Pancreas (tissue), 10 donors: ENCODE data around the gene UVRAG. TPM values are rescaled to one million over a fixed set of nuclear protein-coding genes. Genes with fewer than 3 reads are reported as not detected.

Source experiments
- ATAC-seq, 4 donors: fragments of 200-7000 bp; cut with Tn5 transposase; one replicate each; pipeline versions ENCODE4 v1.8.0 to v1.9.1; 2020; ENCODE audit warnings: mild to moderate bottlenecking in 4 of 4, moderate library complexity in 4 of 4
- DNase-seq, 6 donors: peaks; one replicate each; pipeline ENCODE4 v3.0.0-alpha.2; 2020
- FAIRE-seq: peaks from 2 replicates; lab custom pipeline; 2012; peaks lifted over from hg19 to GRCh38; lab: Jason Lieb, UNC
- H3K27ac ChIP-seq, 4 donors: fragments of 200-600 bp; sonication (generic); 1 replicate in 3 of 4; 2 replicates in 1 of 4; pipeline versions ENCODE4 v1.5.0 to v1.8.0; 2020
- H3K27me3 ChIP-seq, 4 donors: fragments of 200-600 bp; one replicate each; pipeline ENCODE4 v1.8.0; 2021
- H3K36me3 ChIP-seq, 3 donors: fragments of 200-600 bp; sonication (generic) in 1 of 3; one replicate each; pipeline versions ENCODE4 v1.5.0 to v1.8.0; 2020 to 2021
- H3K4me1 ChIP-seq, 3 donors: fragments of 200-600 bp; one replicate each; pipeline ENCODE4 v1.8.0; 2021
- H3K4me3 ChIP-seq, 4 donors: fragments of 200-600 bp; sonication (generic) in 2 of 4; one replicate each; pipeline versions ENCODE4 v1.5.0 to v1.8.0; 2020 to 2021
- H3K9me3 ChIP-seq, 4 donors: fragments of 200-600 bp; one replicate each; pipeline ENCODE4 v1.8.0; 2021
- WGBS, 2 donors: extraction: QIAGEN DNeasy Blood & Tissue Kit; methylation state at CpG; one replicate each; pipeline ENCODE4 v1.1.7; 2013; 5-methylcytosine and 5-hydroxymethylcytosine counted together
- intact Hi-C, 3 donors: fragments of 100-400 bp; cut with DNase I; formaldehyde crosslinking; loops; one replicate each; pipeline versions ENCODE4 v1.11.1 to v1.14.2; 2022
- polyA plus RNA-seq, 2 donors: library from polyadenylated mRNA; stranded (reverse); fragments of 200-250 nt; gene quantifications; one replicate each; pipeline ENCODE4 v1.2.3, GENCODE V29; 2013
- total RNA-seq, 6 donors: library from RNA; stranded (reverse); fragmentation: NEBNext Ultra II Directional in 4 of 6; extraction: Animal tissue kit (Norgen Biotek cat#: 25700) in 4 of 6; gene quantifications; one replicate each; pipeline versions ENCODE4 v1.2.1 to v1.2.4, GENCODE V29; 2021 to 2023
- TF ChIP-seq, protein P1 (sequence below), 4 donors: fragments of 200-600 bp; sonication (generic) in 3 of 4; IDR thresholded peaks; one replicate each; pipeline versions ENCODE4 v1.5.0 to v1.8.0; 2021; ENCODE audit warnings: antibody characterized with exemption in 4 of 4
- donor health status: healthy with polysubstance abuse.
- donor health status: DM: no; HTN: no; CAD: no; lungs with moderate emphysema.
- donor health status: DM: no; HTN: no; CAD: no.
- donor health status: control.
- donor health status: control.
- donor health status: Bipolar disorder and iron deficiency.
- donor health status: DM: yes; HTN: yes; CAD: no.
- donor health status: DM: no; HTN: no; CAD: no.
- donor health status: DM: no; HTN: no; CAD: no.
- donor health status: DM: yes; HTN: yes; CAD: no.

The UVRAG gene
- total and polyA plus RNA-seq, 8 donors, result 3.3 to 17.2 (median 7.6) TPM

DNA sequence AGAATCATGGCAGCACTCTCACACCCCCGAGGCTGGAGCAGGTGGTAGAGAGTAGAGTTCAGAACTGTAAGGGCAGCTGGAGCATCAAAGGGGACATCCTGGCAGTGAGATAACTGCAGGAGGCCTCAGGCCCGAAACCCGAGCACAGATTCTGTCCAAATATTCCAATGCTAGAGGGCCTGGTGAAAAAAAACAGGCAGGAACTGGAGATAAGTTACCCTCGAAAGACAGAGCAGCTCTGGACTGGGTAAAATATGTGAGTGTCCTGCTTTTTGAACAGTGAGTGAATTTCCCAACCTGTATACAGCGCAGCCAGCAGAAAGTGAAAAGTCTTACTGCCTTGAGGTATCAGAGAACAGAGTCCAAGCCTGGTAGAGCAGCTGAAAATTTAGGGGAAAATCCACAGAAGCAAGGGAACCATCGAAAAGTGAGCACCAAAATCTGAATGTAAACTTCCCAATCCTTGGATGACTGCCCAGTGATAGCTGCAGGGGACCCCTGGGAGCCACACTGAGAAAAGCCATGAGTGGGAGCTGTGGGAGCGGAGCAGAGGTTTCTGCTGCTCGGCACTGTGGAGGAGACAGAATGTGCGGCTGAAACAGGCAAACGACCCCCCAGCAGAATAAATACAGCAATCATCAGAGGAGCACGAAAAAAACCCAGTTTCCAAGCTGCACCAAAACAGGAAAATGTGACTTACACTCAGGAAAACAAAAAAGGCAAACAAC lies 340.7 kb downstream of the UVRAG start:
- Histone ChIP-seq H3K27ac (no peak overlapping the region), H3K4me3 (no peak overlapping the region), H3K4me1 (peaks cover 0 to 8% (median 5%) of the 10 kb centered on the region in 3 donors), H3K27me3 (no peaks in the 10 kb centered on the region), H3K36me3 (no peaks in the 10 kb centered on the region), H3K9me3 (no peaks in the 10 kb centered on the region)
- FAIRE-seq, result no peak
- TF ChIP-seq, protein P1, sequence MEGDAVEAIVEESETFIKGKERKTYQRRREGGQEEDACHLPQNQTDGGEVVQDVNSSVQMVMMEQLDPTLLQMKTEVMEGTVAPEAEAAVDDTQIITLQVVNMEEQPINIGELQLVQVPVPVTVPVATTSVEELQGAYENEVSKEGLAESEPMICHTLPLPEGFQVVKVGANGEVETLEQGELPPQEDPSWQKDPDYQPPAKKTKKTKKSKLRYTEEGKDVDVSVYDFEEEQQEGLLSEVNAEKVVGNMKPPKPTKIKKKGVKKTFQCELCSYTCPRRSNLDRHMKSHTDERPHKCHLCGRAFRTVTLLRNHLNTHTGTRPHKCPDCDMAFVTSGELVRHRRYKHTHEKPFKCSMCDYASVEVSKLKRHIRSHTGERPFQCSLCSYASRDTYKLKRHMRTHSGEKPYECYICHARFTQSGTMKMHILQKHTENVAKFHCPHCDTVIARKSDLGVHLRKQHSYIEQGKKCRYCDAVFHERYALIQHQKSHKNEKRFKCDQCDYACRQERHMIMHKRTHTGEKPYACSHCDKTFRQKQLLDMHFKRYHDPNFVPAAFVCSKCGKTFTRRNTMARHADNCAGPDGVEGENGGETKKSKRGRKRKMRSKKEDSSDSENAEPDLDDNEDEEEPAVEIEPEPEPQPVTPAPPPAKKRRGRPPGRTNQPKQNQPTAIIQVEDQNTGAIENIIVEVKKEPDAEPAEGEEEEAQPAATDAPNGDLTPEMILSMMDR (IDR thresholded peaks at IDR 0.05), result no peak
- no peak for DNase-seq
- 75 to 76% methylated on average over 11 of the region's 11 CpGs for WGBS, 2 donors
- intact Hi-C loops, result loop anchor here in 2 of 3 donors (5.0 to 10.0 kb wide), 2 partner anchors 258 to 261 kb away; no protein-coding TSS in a partner anchor
- ATAC-seq, result no peak

DNA sequence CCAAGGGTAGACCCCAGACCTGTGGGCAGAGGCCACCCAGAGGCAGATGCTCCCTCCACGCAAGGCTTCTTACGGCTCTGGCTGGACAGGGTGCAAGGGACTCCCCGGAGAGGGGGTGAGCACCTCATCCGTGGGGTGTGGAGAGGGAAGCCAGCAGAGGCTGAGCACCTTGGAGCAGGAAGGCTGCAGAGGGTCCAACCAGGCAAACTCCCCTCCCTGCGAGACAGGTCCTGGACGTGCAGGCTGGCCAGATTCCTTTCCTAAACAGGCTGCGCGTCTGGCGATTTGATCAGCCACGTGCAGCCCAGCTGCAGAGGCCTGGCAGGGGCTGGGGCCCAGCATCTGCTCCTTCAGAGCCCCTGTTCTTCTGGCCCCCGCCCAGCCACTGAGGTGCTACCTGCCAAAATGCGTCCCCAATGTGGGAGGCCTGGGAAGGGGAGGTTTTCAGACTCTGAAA lies 342.0 kb downstream of the UVRAG start:
- no peak for FAIRE-seq
- TF ChIP-seq, protein P1 (IDR thresholded peaks at IDR 0.05), result no peak
- WGBS, 2 donors, result 82 to 83% methylated on average over 12 of the region's 12 CpGs

DNA sequence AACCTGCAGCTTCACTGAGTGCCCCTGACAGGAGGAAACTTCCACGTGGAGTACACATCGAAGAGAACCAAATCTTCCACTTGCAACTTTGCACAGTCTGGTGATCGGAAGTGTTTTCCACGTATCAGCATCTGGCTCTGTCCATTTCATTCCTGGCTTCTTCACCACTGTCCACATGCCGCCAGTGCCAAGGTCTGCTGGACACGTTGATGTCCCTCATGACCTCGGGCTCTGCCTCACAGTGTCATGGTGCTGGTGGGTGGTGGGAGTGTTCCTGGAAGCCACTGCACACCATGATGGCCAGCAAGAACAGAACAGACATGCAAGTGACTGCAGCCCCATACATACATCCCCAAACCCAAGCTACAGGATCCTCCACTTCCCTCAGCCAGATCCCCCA lies 342.9 kb downstream of the UVRAG start:
- peaks cover 0 to 2% (median 0%) of the 10 kb centered on the region in 3 donors for H3K4me1 ChIP-seq
- H3K4me3 ChIP-seq, result no peak overlapping the region
- H3K27ac ChIP-seq, result no peak overlapping the region
- no peak for FAIRE-seq
- no peaks in the 10 kb centered on the region for H3K36me3 ChIP-seq
- ATAC-seq, result no peak
- no peaks in the 10 kb centered on the region for H3K27me3 ChIP-seq
- 78 to 79% methylated on average over 7 of the region's 7 CpGs for WGBS, 2 donors
- no peaks in the 10 kb centered on the region for H3K9me3 ChIP-seq
- TF ChIP-seq, protein P1 (IDR thresholded peaks at IDR 0.05), result no peak
- DNase-seq, result no peak
- intact Hi-C loops, result loop anchor here in 2 of 3 donors (5.0 to 10.0 kb wide), 2 partner anchors 261 to 263 kb away; no protein-coding TSS in a partner anchor

More for the DNA sequence above, 342.0 kb downstream of the UVRAG start:
- Histone ChIP-seq H3K4me3 (no peak overlapping the region), H3K4me1 (peaks cover 0 to 8% (median 5%) of the 10 kb centered on the region in 3 donors), H3K9me3 (no peaks in the 10 kb centered on the region), H3K27me3 (no peaks in the 10 kb centered on the region), H3K27ac (no peak overlapping the region), H3K36me3 (no peaks in the 10 kb centered on the region)
- DNase-seq (no peak), ATAC-seq (no peak)
- intact Hi-C loops, result loop anchor here in 2 of 3 donors (5.0 to 10.0 kb wide), 2 partner anchors 260 to 262 kb away; no protein-coding TSS in a partner anchor

DNA sequence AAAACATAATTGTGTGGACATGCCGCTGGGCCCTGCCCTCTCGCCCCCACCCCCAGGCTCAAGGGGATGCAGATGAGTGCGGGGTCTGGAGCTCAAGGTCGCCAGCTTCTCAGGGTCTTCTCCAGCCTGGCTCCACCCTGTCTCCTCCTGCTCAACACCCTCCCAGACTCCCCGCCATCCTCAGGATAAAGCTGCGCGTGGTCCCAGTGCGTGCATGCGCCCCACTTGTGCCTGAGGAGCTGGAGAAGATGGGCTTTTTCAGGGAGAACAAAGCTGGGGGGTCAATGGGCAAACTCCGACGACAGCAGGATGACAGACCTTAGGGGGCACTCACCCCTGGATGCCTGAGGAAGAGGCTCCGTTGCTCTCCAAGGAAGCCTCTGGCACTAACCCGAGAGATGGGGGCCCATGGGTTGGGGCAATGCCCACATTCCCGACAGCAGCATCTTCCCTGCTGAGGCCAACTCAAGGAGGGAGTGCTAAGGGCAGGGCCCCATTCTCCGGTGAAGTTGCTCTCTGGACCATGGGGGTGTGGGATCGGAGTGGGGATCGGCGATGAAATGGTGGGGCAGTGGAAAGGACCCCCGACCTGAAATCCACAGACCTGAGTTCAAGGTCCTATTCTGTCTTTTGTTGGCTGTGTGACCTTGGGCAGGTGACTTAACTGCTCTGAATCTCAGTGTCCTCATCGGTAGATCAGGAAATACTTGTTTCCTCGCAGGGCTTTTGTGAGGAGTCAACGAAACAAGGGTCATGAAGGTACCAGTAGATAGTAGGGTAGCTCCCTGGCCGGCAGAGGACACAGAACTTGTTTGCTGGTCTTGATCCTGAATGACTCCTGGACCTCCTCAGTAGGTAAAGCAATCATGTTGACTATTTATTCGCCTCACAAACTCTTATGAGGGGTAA lies 343.6 kb downstream of the UVRAG start:
- no peaks in the 10 kb centered on the region for H3K36me3 ChIP-seq
- H3K9me3 ChIP-seq, result no peaks in the 10 kb centered on the region
- no peak for ATAC-seq
- no peak overlapping the region for H3K27ac ChIP-seq
- TF ChIP-seq, protein P1 (IDR thresholded peaks at IDR 0.05), result no peak
- intact Hi-C loops, result loop anchor here in 2 of 3 donors (5.0 to 10.0 kb wide), 2 partner anchors 261 to 264 kb away; no protein-coding TSS in a partner anchor
- 81 to 87% methylated on average over 24 of the region's 24 CpGs for WGBS, 2 donors
- H3K4me1 ChIP-seq, result no peaks in the 10 kb centered on the region
- H3K27me3 ChIP-seq, result no peaks in the 10 kb centered on the region
- FAIRE-seq, result no peak
- DNase-seq, result peak in 1 of 6 donors; percentile 39
- no peak overlapping the region for H3K4me3 ChIP-seq
